Stimulated activated CD8-positive, alpha-beta memory T cell treated with anti-CD3 and anti-CD28 coated beads, Interleukin-7, amount 100 ng/mL, for 1 hour (primary cell): ENCODE data around the gene USP5.
A peak's percentile ranks its signal among the peaks of the same experiment; 100 is the strongest.
"Not testable (repeated sequence)": the region's sequence is repeated elsewhere in the genome, so short reads cannot be mapped to it uniquely, and the experiment has no call there.

Source experiments
- DNase-seq, 2 donors: peaks; one replicate each; pipeline ENCODE4 v3.0.0-alpha.2; 2020; ENCODE audit warnings: low read depth in 2 of 2

USP5 gene

DNA sequence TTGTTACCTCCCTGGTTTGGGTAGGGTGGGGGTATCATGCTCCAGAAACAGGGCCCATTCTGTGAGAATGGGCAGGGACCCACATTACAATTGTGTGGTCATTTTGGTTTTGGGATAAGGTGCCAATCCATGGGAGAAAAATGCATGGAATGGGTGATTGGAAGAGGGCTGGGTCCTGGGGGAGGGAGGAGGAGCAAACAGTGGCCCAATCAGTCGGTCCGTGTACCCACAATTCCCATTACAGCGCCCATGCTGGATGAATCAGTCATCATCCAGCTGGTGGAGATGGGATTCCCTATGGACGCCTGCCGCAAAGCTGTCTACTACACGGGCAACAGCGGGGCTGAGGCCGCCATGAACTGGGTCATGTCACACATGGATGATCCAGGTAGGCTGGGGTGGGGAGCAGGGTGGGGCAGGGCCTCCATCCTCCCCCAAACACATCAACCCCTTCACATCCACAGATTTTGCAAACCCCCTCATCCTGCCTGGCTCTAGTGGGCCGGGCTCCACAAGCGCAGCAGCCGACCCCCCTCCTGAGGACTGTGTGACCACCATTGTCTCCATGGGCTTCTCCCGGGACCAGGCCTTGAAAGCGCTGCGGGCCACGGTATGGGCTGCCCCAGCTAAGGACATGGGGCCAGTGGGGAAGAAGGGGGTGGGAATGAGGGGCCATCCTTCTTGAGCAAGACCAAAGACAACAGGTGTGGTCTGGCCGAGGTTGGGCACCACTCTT lies 11.8 kb downstream of the USP5 start:
- no peak for DNase-seq

GRCh38 chr12:6865307-6865706 lies 13.4 kb downstream of the USP5 start:
- not testable (repeated sequence) for DNase-seq

GRCh38 chr12:6866163-6866919 lies 14.4 kb downstream of the USP5 start:
- no peak for DNase-seq

DNA sequence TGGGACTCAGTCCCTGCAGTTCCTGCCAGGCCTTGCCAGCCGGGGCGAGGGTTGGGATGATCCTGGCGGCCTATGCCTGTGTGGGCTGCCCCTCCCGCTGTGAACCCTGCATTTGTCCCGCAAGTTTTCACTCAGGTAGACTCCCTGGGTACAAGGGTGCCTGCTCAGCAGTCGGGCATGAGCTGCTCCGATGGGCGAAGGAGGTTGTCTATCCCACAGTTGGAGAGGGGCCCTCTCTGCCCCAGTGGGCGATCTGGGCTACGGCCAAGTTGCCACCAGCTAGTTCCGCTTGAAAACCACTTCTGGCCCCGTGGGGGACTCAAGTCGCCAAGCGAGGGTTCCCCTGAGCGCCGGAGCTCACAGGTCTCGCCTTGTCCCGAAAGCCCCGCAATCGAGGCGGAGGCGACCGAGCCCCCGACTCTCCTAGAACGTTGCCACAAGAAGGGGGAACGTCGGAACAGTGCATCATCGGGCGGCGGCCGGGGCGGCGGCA lies 15.0 kb downstream of the USP5 start:
- DNase-seq, result no peak

- DNase-seq, result peak; percentile 57 to 60
Measured at GRCh38 chr12:6867413-6868210, 15.7 kb downstream of the USP5 start, which contains the start of gene TPI1. TPI1 (plus strand) TSS chr12:6867531; CDS start chr12:6867567, 36 bp downstream.

- no peak for DNase-seq
Measured at GRCh38 chr12:6868211-6869048, 16.5 kb downstream of the USP5 start.

DNA sequence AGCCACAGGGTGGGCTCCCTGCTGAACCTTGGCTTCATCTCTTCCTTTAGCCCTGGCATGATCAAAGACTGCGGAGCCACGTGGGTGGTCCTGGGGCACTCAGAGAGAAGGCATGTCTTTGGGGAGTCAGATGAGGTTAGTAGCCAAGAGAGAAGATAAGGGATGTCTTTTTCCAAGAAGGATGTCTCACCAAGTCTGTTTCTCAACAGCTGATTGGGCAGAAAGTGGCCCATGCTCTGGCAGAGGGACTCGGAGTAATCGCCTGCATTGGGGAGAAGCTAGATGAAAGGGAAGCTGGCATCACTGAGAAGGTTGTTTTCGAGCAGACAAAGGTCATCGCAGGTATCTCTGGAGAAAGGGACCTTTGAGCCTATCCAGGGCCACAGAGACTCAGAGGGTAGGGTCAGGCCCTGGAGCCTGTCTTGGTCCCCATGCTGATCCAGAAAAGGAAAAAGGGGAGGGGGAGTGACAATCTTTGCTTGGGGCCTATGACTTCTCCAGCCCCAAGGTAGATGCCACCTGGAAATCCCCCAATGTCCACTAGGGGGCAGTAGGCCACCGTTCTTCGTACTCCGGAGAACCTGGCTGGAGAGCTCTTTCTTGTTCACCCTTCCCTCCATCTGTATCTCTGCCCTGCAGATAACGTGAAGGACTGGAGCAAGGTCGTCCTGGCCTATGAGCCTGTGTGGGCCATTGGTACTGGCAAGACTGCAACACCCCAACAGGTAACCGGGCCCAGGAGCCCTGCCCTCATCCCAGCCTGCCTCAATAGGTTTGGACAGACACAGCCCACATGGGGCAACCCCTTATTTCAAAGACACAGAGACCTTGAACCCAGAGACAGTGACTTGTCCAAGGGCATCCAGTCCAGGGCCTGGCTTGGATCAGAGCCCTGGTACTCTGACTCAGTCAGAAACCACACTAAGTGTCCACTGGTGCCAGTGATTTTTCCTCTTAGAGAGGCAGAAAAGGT lies 17.4 kb downstream of the USP5 start:
- DNase-seq, result peak; percentile 67 to 84

DNA sequence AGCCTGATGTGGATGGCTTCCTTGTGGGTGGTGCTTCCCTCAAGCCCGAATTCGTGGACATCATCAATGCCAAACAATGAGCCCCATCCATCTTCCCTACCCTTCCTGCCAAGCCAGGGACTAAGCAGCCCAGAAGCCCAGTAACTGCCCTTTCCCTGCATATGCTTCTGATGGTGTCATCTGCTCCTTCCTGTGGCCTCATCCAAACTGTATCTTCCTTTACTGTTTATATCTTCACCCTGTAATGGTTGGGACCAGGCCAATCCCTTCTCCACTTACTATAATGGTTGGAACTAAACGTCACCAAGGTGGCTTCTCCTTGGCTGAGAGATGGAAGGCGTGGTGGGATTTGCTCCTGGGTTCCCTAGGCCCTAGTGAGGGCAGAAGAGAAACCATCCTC lies 18.4 kb downstream of the USP5 start:
- not testable (repeated sequence) for DNase-seq

- no peak for DNase-seq
Measured at GRCh38 chr12:6871052-6871957, 19.4 kb downstream of the USP5 start.

DNA sequence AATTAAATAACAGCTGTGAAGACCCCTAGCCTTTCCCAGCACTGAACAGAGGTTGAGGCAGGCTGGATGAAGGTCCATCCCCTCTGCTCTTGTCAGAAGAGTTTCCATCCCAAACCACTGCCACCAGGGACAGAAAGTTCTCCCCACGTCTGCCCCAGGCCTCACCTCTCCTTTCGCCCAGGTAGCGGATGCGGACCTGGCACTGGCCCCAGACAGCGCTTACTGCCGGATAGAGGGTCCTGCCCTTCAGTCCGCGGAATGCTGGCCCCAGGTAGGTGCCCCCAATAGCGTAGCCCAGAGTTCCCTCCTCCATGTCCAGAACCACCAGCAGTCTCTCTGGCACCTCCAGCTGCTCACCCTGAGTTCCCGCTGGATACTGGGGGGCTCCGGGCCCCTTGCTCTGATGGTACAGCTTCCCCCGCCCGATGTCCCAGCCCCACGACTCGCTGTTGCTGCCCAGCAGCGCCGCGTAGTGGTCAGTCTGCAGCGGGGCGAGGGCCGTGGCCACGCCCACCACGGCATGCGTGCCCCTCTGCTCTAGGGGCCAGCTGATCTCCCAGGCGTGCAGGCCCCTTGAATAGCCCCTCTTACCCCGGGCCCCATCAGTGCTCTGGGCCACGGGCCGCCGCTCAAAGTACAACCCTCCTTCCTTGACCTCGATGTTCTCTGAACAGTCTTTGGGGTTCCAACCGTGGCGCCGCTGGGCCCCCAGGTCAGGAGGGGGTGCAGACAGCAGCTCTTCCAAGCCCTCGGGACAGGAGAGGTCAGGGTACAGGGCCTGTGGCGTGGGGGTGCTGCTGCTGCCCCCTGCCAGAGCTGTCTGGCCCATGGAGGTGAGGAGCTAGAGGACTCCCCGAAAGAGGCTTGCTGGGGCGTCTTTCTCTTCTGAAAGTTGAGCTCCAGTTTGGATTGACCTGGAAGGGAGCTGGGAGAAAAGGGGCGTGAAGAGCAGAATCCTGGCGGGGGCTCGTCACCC lies 20.4 kb downstream of the USP5 start:
- peak; percentile 66 to 74 for DNase-seq

- peak; percentile 97 to 98 for DNase-seq
Measured at GRCh38 chr12:6873094-6874014, 21.4 kb downstream of the USP5 start, which contains the start of gene SPSB2. SPSB2 (minus strand) TSS chr12:6873303; CDS start chr12:6872901, 402 bp downstream.

DNA sequence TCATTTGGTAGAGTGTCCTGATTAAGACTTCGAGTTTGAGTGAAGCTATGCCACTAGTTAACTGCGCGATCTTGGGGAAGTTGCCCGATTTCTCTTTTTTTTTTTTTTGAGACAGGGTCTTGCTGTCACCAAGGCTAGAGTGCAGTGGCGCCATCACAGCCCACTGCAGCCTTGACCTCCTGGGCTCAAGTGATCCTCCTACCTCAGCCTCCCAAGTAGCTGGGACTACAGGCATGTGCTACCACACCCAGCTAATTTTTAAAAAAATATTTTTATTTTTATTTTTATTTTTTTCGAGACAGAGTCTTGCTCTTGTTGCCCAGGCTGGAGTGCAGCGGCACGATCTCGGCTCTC lies 22.0 kb downstream of the USP5 start:
- DNase-seq, result not testable (repeated sequence)

DNA sequence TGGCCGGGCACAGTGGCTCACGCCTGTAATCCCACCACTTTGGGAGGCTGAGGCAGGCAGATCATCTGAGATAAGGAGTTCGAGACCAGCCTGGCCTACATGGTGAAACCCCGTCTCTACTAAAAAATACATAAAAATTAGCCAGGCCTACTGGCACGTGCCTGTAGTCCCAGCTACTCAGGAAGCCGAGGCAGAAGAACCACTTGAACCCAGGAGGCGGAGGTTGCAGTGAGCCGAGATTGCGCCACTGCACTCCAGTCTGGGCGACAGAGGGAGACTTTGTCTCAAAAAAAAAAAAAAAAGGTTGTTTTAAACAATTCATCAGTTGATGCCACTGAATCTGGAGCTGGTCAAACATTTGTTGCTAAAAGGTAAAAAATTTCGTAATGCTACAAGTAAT lies 27.9 kb downstream of the USP5 start:
- DNase-seq, result not testable (repeated sequence)

DNA sequence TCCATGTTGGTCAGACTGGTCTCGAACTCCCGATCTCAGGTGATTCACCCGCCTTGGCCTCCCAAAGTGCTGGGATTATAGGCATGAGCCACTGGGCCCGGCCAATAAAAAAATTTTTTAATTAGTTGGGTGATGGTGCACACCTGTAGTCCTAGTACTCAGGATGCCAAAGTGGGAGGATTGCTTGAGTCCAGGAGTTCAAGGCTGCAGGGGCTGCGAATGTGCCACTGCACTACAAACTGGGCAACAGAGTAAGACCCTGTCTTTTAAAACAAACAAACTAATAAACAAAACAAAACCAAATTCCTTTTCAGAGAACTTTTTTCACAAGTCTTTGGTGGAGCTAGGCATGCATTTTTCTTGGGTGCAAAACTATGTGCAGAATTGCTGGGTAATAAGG lies 31.3 kb downstream of the USP5 start:
- DNase-seq, result no peak

- no peak for DNase-seq
Measured at GRCh38 chr12:6883683-6884082, 31.7 kb downstream of the USP5 start.

DNA sequence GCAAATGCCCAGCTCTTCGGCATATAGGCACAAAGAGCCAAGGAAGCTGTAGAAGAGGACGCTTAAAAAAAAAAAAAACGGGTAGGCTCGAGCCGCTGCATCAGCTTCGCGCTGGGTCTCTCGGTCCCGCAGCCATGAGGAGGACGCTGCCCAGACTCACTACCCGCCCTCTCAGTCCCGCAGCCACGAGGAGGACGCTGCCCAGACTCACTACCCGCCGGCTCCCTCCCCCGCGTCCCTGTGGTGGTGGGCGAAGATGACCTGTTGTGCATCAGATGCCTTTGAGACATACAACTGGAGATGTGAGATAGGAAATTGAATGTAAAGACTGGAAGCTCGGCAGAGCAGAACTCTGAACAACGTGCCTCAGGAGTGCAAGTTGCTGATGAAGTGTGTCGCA lies 32.6 kb downstream of the USP5 start:
- no peak for DNase-seq
